Liver (tissue), 9 donors: ENCODE results near the gene ZNF276. TPM values are rescaled to one million over a fixed set of nuclear protein-coding genes. Genes with fewer than 3 reads are reported as not detected.

Experiments used
- DNase-seq: peaks from one replicate; pipeline ENCODE4 v3.0.0-alpha.2; 2017; ENCODE audit warnings: low spot score
- H3K27ac ChIP-seq, 2 donors: one replicate each; pipeline ENCODE4 v1.7.0; 2013; ENCODE audit warnings: inconsistent platforms in 2 of 2, low read length in 2 of 2, control low read depth in 1 of 2, low read depth in 1 of 2, mild to moderate bottlenecking in 1 of 2
- H3K27me3 ChIP-seq, 4 donors: one replicate each; pipeline versions ENCODE4 v1.6.1 to v1.7.0; 2013; ENCODE audit warnings: low read length in 3 of 4, inconsistent platforms in 1 of 4, mild to moderate bottlenecking in 1 of 4, moderate library complexity in 1 of 4; ENCODE audit not compliant: control insufficient read depth in 4 of 4, insufficient read depth in 4 of 4
- H3K36me3 ChIP-seq, 4 donors: one replicate each; pipeline versions ENCODE4 v1.6.1 to v1.7.0; 2013; ENCODE audit warnings: low read length in 3 of 4, mild to moderate bottlenecking in 3 of 4, low read depth in 1 of 4, moderate library complexity in 1 of 4; ENCODE audit not compliant: control insufficient read depth in 4 of 4, insufficient read depth in 3 of 4
- H3K4me1 ChIP-seq, 4 donors: one replicate each; pipeline versions ENCODE4 v1.6.1 to v1.7.0; 2013; ENCODE audit warnings: low read length in 3 of 4, mild to moderate bottlenecking in 3 of 4, moderate library complexity in 1 of 4; ENCODE audit not compliant: control insufficient read depth in 4 of 4, insufficient read depth in 4 of 4
- H3K4me3 ChIP-seq, 3 donors: one replicate each; pipeline versions ENCODE4 v1.6.1 to v1.7.0; 2013; ENCODE audit warnings: low read length in 3 of 3, control low read depth in 1 of 3, low read depth in 1 of 3, mild to moderate bottlenecking in 1 of 3
- H3K9ac ChIP-seq, 2 donors: one replicate each; pipeline ENCODE4 v1.7.0; 2013; ENCODE audit warnings: low read length in 2 of 2, mild to moderate bottlenecking in 2 of 2, moderate library complexity in 2 of 2, control low read depth in 1 of 2, low read depth in 1 of 2
- H3K9me3 ChIP-seq, 4 donors: one replicate each; pipeline versions ENCODE4 v1.6.1 to v1.7.0; 2013; ENCODE audit warnings: low read length in 3 of 4; ENCODE audit not compliant: control insufficient read depth in 4 of 4
- ATF3 ChIP-seq: IDR thresholded peaks from 2 replicates; pipeline ENCODE4 v1.6.1; 2016; ENCODE audit warnings: antibody characterized with exemption
- CTCF ChIP-seq: fragments of 150-350 bp; IDR thresholded peaks from 2 replicates; pipeline ENCODE4 v1.5.1; 2017; ENCODE audit warnings: improper control_type of control experiment, low read depth, low read length; ENCODE audit not compliant: missing input control
- EGR1 ChIP-seq, 2 donors: IDR thresholded peaks; 2 replicates each; pipeline ENCODE4 v1.6.1; 2016 to 2018; ENCODE audit warnings: antibody characterized with exemption in 2 of 2, low read depth in 2 of 2
- FOXA1 ChIP-seq: IDR thresholded peaks from 2 replicates; pipeline ENCODE4 v1.6.1; 2016; ENCODE audit warnings: antibody characterized with exemption
- GABPA ChIP-seq, 2 donors: IDR thresholded peaks in 1 of 2; conservative IDR thresholded peaks in 1 of 2; 2 replicates each; pipeline ENCODE4 v1.6.1; 2016; ENCODE audit warnings: antibody characterized with exemption in 2 of 2, mild to moderate bottlenecking in 1 of 2, moderate library complexity in 1 of 2
- HNF4G ChIP-seq: IDR thresholded peaks from 2 replicates; pipeline ENCODE4 v1.6.1; 2016; ENCODE audit warnings: antibody characterized with exemption
- JUND ChIP-seq, 2 donors: IDR thresholded peaks; 2 replicates each; pipeline ENCODE4 v1.6.1; 2016; ENCODE audit warnings: antibody characterized with exemption in 2 of 2
- RAD21 ChIP-seq, 2 donors: IDR thresholded peaks; 2 replicates each; pipeline ENCODE4 v1.6.1; 2016; ENCODE audit warnings: antibody characterized with exemption in 2 of 2, mild to moderate bottlenecking in 2 of 2
- REST ChIP-seq: IDR thresholded peaks from 2 replicates; pipeline ENCODE4 v1.6.1; 2016; ENCODE audit warnings: antibody characterized with exemption, mild to moderate bottlenecking
- SP1 ChIP-seq: IDR thresholded peaks from 2 replicates; pipeline ENCODE4 v1.6.1; 2018; ENCODE audit warnings: antibody characterized with exemption, mild to moderate bottlenecking
- TAF1 ChIP-seq: conservative IDR thresholded peaks from 2 replicates; pipeline ENCODE4 v1.6.1; 2016; ENCODE audit warnings: antibody characterized with exemption, mild to moderate bottlenecking
- ZBTB33 ChIP-seq: IDR thresholded peaks from 2 replicates; pipeline ENCODE4 v1.6.1; 2016; ENCODE audit warnings: antibody characterized with exemption
- WGBS: extraction: QIAGEN DNeasy Blood & Tissue Kit; methylation state at CpG from one replicate; pipeline ENCODE4 v1.1.7; 2013; 5-methylcytosine and 5-hydroxymethylcytosine counted together
- polyA plus RNA-seq, 2 donors: library from polyadenylated mRNA; stranded (reverse) in 1 of 2; unstranded in 1 of 2; fragments of 200-250 nt in 1 of 2; fragments of >200 nt in 1 of 2; fragmentation: Nextera tagmentation in 1 of 2; extraction: Ambion mirVana in 1 of 2; gene quantifications; one replicate each; pipeline versions ENCODE4 v1.2.1 to v1.2.3, GENCODE V29; 2013 to 2015
- total RNA-seq, 2 donors: library from RNA; depleted of rRNA; stranded (reverse); fragments of >200 nt; gene quantifications; one replicate each; pipeline ENCODE4 v1.2.3, GENCODE V29; 2014
- donor health status: healthy.
- donor health status: healthy.
- donor health status: healthy.
- donor health status: healthy.
- donor health status: healthy.

The ZNF276 gene
- total and polyA plus RNA-seq, 4 donors: 4.9 to 22.8 (median 8.7) TPM

GRCh38 chr16:89741342-89742014, 20.1 kb downstream of the ZNF276 start:
- H3K27me3 ChIP-seq: no peaks in the 10 kb centered on the region
- no peak overlapping the region for H3K4me3 ChIP-seq
- peaks cover 27 to 63% (median 37%) of the 10 kb centered on the region in 4 donors for H3K36me3 ChIP-seq

More at GRCh38 chr16:89741342-89742014, 20.1 kb downstream of the ZNF276 start:
- H3K27ac ChIP-seq: no peak overlapping the region
- peaks cover 0 to 2% (median 0%) of the 10 kb centered on the region in 4 donors for H3K4me1 ChIP-seq
- no peak overlapping the region for H3K9ac ChIP-seq
- DNase-seq: no peak
- WGBS: 90% methylated on average over 11 of the region's 11 CpGs
- TF ChIP-seq ATF3: no peak
- TF ChIP-seq RAD21 (IDR thresholded peaks at IDR 0.05): no peak
- no peak for TF ChIP-seq TAF1
- no peak for TF ChIP-seq CTCF
- TF ChIP-seq HNF4G: no peak
- no peak for TF ChIP-seq JUND (IDR thresholded peaks at IDR 0.05)
- TF ChIP-seq GABPA (IDR thresholded peaks at IDR 0.05 in 1 of 2, conservative IDR thresholded peaks at IDR 0.05 in 1 of 2): no peak
- no peak for TF ChIP-seq SP1
- no peak for TF ChIP-seq EGR1 (IDR thresholded peaks at IDR 0.05; ENCODE audit: low read depth in 2 of 2)
- no peak for TF ChIP-seq ZBTB33
- no peak for TF ChIP-seq FOXA1
- TF ChIP-seq REST: no peak
- no peaks in the 10 kb centered on the region for H3K9me3 ChIP-seq
